Measurements from ENCODE around the gene CTNNA2. TPM values are rescaled to one million over a fixed set of nuclear protein-coding genes. Genes with fewer than 3 reads are reported as not detected.

CTNNA2 gene
- total and polyA plus RNA-seq, 9 of the 15 experiments (the other 6 are each of a cell fraction or from before 2014, with no cell fraction given) = 0.03 to 0.40 (median 0.15) TPM

- no peak for TF ChIP-seq PATZ1 (CRISPR knock-in tag; IDR thresholded peaks at IDR 0.05; ENCODE audit: borderline replicate concordance)
- TF ChIP-seq ZEB2 (IDR thresholded peaks at IDR 0.05) = 0 out of 2 replicates have a peak, but pooled peaks have one; percentile 25
- TF ChIP-seq PBX2 (CRISPR knock-in tag; IDR thresholded peaks at IDR 0.05; ENCODE audit: low read depth) = no peak
- TF ChIP-seq PBX2 (tag; conservative IDR thresholded peaks at IDR 0.05; ENCODE audit: low read depth) = no peak
- TF ChIP-seq, protein P1, sequence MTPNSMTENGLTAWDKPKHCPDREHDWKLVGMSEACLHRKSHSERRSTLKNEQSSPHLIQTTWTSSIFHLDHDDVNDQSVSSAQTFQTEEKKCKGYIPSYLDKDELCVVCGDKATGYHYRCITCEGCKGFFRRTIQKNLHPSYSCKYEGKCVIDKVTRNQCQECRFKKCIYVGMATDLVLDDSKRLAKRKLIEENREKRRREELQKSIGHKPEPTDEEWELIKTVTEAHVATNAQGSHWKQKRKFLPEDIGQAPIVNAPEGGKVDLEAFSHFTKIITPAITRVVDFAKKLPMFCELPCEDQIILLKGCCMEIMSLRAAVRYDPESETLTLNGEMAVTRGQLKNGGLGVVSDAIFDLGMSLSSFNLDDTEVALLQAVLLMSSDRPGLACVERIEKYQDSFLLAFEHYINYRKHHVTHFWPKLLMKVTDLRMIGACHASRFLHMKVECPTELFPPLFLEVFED (CRISPR knock-in tag; conservative IDR thresholded peaks at IDR 0.05) = no peak
- TF ChIP-seq BCL6 (CRISPR knock-in tag; IDR thresholded peaks at IDR 0.05) = no peak
- TF ChIP-seq BCOR (IDR thresholded peaks at IDR 0.05) = no peak
- 0 out of 2 replicates have a peak, but pooled peaks have one; percentile 34 for TF ChIP-seq SMARCE1 (IDR thresholded peaks at IDR 0.05)
- TF ChIP-seq, protein P2, sequence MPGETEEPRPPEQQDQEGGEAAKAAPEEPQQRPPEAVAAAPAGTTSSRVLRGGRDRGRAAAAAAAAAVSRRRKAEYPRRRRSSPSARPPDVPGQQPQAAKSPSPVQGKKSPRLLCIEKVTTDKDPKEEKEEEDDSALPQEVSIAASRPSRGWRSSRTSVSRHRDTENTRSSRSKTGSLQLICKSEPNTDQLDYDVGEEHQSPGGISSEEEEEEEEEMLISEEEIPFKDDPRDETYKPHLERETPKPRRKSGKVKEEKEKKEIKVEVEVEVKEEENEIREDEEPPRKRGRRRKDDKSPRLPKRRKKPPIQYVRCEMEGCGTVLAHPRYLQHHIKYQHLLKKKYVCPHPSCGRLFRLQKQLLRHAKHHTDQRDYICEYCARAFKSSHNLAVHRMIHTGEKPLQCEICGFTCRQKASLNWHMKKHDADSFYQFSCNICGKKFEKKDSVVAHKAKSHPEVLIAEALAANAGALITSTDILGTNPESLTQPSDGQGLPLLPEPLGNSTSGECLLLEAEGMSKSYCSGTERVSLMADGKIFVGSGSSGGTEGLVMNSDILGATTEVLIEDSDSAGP (CRISPR knock-in tag; IDR thresholded peaks at IDR 0.05) = no peak
- no peak for TF ChIP-seq SAP30 (IDR thresholded peaks at IDR 0.05; ENCODE audit: borderline replicate concordance, insufficient read depth, low read depth, low read length, poor library complexity, severe bottlenecking)
- no peak for TF ChIP-seq FOXK2 (conservative IDR thresholded peaks at IDR 0.05 in 1 of 2, IDR thresholded peaks at IDR 0.05 in 1 of 2; ENCODE audit: low read depth in 2 of 2)
- no peak for TF ChIP-seq NBN (IDR thresholded peaks at IDR 0.05; ENCODE audit: low read depth)
- TF ChIP-seq ADNP (tag; IDR thresholded peaks at IDR 0.05) = peak; percentile 42; the same call in 1 of the 2 replicates
- TF ChIP-seq TSC22D4 (tag; IDR thresholded peaks at IDR 0.05) = no peak
- no peak for TF ChIP-seq ZNF175 (CRISPR knock-in tag; IDR thresholded peaks at IDR 0.05; ENCODE audit: low read depth)
- no peak for TF ChIP-seq MCM2 (IDR thresholded peaks at IDR 0.05; ENCODE audit: low read depth)
- no peak for TF ChIP-seq PHTF2 (CRISPR knock-in tag; IDR thresholded peaks at IDR 0.05)
- no peak for TF ChIP-seq LCOR (CRISPR knock-in tag; IDR thresholded peaks at IDR 0.05)
Observed at GRCh38 chr2:80154231-80154915, 641.5 kb downstream of the CTNNA2 start (continued).

Measured in K562 (cell line).